Immature natural killer cell (primary cell): ENCODE measurements around the gene SLC6A19. TPM values are rescaled to one million over a fixed set of nuclear protein-coding genes. Genes with fewer than 3 reads are reported as not detected.

ENCODE experiments used
- DNase-seq, 3 donors: peaks; one replicate each; pipeline ENCODE4 v3.0.0; 2022; ENCODE audit warnings: mixed read lengths in 1 of 3
- H3K27ac Mint-ChIP-seq, 6 donors: one replicate each; pipeline ENCODE4 v1.8.0; 2020; ENCODE audit warnings: mixed read lengths in 6 of 6, mild to moderate bottlenecking in 5 of 6, inconsistent platforms in 4 of 6, moderate library complexity in 3 of 6
- H3K27me3 Mint-ChIP-seq, 3 donors: one replicate each; pipeline ENCODE4 v1.8.0; 2020 to 2021; ENCODE audit warnings: low read depth in 3 of 3, mild to moderate bottlenecking in 3 of 3, mixed read lengths in 3 of 3, moderate library complexity in 3 of 3, inconsistent platforms in 1 of 3
- H3K36me3 Mint-ChIP-seq, 3 donors: one replicate each; pipeline ENCODE4 v1.8.0; 2020; ENCODE audit warnings: mixed read lengths in 3 of 3, inconsistent platforms in 2 of 3, mild to moderate bottlenecking in 2 of 3
- H3K4me1 Mint-ChIP-seq, 2 donors: one replicate each; pipeline ENCODE4 v1.8.0; 2020; ENCODE audit warnings: inconsistent platforms in 2 of 2, mild to moderate bottlenecking in 2 of 2, mixed read lengths in 2 of 2, moderate library complexity in 1 of 2
- H3K4me3 Mint-ChIP-seq, 5 donors: one replicate each; pipeline ENCODE4 v1.8.0; 2020; ENCODE audit warnings: mild to moderate bottlenecking in 5 of 5, mixed read lengths in 5 of 5, inconsistent platforms in 3 of 5, moderate library complexity in 3 of 5
- H3K9me3 Mint-ChIP-seq, 6 donors: one replicate each; pipeline ENCODE4 v1.8.0; 2020; ENCODE audit warnings: mild to moderate bottlenecking in 6 of 6, mixed read lengths in 6 of 6, inconsistent platforms in 4 of 6, moderate library complexity in 3 of 6
- polyA plus RNA-seq, 3 donors: library from polyadenylated mRNA; unstranded; fragments of 300-500 nt; fragmentation: Illumina TruSeq; gene quantifications; one replicate each; pipeline ENCODE4 v1.2.3, GENCODE V29; 2021

SLC6A19 gene
- polyA plus RNA-seq, 3 donors from 2014 or later = not detected

GRCh38 chr5:1186351-1187233 is 14.8 kb upstream of the SLC6A19 start:
- no peak for DNase-seq
- H3K9me3 Mint-ChIP-seq = no peaks in the 10 kb centered on the region
- no peaks in the 10 kb centered on the region for H3K4me1 Mint-ChIP-seq
- peaks cover 3 to 13% (median 6%) of the 10 kb centered on the region in 3 donors for H3K27me3 Mint-ChIP-seq
- no peak overlapping the region for H3K27ac Mint-ChIP-seq
- no peaks in the 10 kb centered on the region for H3K36me3 Mint-ChIP-seq
- no peak overlapping the region for H3K4me3 Mint-ChIP-seq

GRCh38 chr5:1187234-1187949 is 14.0 kb upstream of the SLC6A19 start:
- no peaks in the 10 kb centered on the region for H3K36me3 Mint-ChIP-seq
- H3K27ac Mint-ChIP-seq = no peak overlapping the region
- H3K9me3 Mint-ChIP-seq = no peaks in the 10 kb centered on the region
- no peaks in the 10 kb centered on the region for H3K4me1 Mint-ChIP-seq
- DNase-seq = no peak
- no peak overlapping the region for H3K4me3 Mint-ChIP-seq
- H3K27me3 Mint-ChIP-seq = peaks cover 3 to 13% (median 6%) of the 10 kb centered on the region in 3 donors

- H3K27ac Mint-ChIP-seq = no peak overlapping the region
- DNase-seq = no peak
- no peak overlapping the region for H3K4me3 Mint-ChIP-seq
- H3K9me3 Mint-ChIP-seq = no peaks in the 10 kb centered on the region
- H3K36me3 Mint-ChIP-seq = no peaks in the 10 kb centered on the region
- H3K27me3 Mint-ChIP-seq = peaks cover 3 to 13% (median 6%) of the 10 kb centered on the region in 3 donors
- no peaks in the 10 kb centered on the region for H3K4me1 Mint-ChIP-seq
These were observed 13.5 kb upstream of the SLC6A19 start for GRCh38 chr5:1187950-1188334.

- Mint-ChIP-seq H3K4me1 (no peaks in the 10 kb centered on the region), H3K27ac (no peak overlapping the region), H3K36me3 (no peaks in the 10 kb centered on the region), H3K4me3 (no peak overlapping the region), H3K9me3 (no peaks in the 10 kb centered on the region), H3K27me3 (peaks cover 3 to 13% (median 6%) of the 10 kb centered on the region in 3 donors)
- DNase-seq = no peak
These were observed 12.9 kb upstream of the SLC6A19 start for GRCh38 chr5:1188464-1188863.

GRCh38 chr5:1189269-1189668 is 12.1 kb upstream of the SLC6A19 start:
- Mint-ChIP-seq H3K27me3 (peaks cover 3 to 13% (median 6%) of the 10 kb centered on the region in 3 donors), H3K36me3 (no peaks in the 10 kb centered on the region), H3K27ac (no peak overlapping the region), H3K4me3 (no peak overlapping the region), H3K4me1 (no peaks in the 10 kb centered on the region), H3K9me3 (no peaks in the 10 kb centered on the region)
- no peak for DNase-seq

GRCh38 chr5:1190278-1190677 is 11.1 kb upstream of the SLC6A19 start:
- DNase-seq = no peak
- Mint-ChIP-seq H3K36me3 (no peaks in the 10 kb centered on the region), H3K9me3 (no peaks in the 10 kb centered on the region), H3K4me1 (no peaks in the 10 kb centered on the region), H3K27me3 (peaks cover 3 to 13% (median 6%) of the 10 kb centered on the region in 3 donors), H3K27ac (no peak overlapping the region), H3K4me3 (no peak overlapping the region)

GRCh38 chr5:1190837-1191239 is 10.6 kb upstream of the SLC6A19 start:
- no peak for DNase-seq
- H3K36me3 Mint-ChIP-seq = no peaks in the 10 kb centered on the region
- no peak overlapping the region for H3K4me3 Mint-ChIP-seq
- peaks cover 3 to 13% (median 6%) of the 10 kb centered on the region in 3 donors for H3K27me3 Mint-ChIP-seq
- H3K4me1 Mint-ChIP-seq = no peaks in the 10 kb centered on the region
- H3K9me3 Mint-ChIP-seq = no peaks in the 10 kb centered on the region
- H3K27ac Mint-ChIP-seq = no peak overlapping the region

GRCh38 chr5:1192971-1193590 is 8.3 kb upstream of the SLC6A19 start:
- H3K4me3 Mint-ChIP-seq = no peak overlapping the region
- no peak for DNase-seq
- no peak overlapping the region for H3K27ac Mint-ChIP-seq
- no peaks in the 10 kb centered on the region for H3K4me1 Mint-ChIP-seq
- H3K27me3 Mint-ChIP-seq = peaks cover 5 to 14% (median 7%) of the 10 kb centered on the region in 3 donors
- no peaks in the 10 kb centered on the region for H3K36me3 Mint-ChIP-seq
- no peaks in the 10 kb centered on the region for H3K9me3 Mint-ChIP-seq

GRCh38 chr5:1193591-1193985 is 7.8 kb upstream of the SLC6A19 start:
- Mint-ChIP-seq H3K4me1 (no peaks in the 10 kb centered on the region), H3K9me3 (no peaks in the 10 kb centered on the region), H3K4me3 (no peak overlapping the region), H3K36me3 (no peaks in the 10 kb centered on the region), H3K27ac (no peak overlapping the region), H3K27me3 (peaks cover 2 to 14% (median 7%) of the 10 kb centered on the region in 3 donors)
- no peak for DNase-seq

- no peaks in the 10 kb centered on the region for H3K36me3 Mint-ChIP-seq
- peaks cover 0 to 14% (median 7%) of the 10 kb centered on the region in 3 donors for H3K27me3 Mint-ChIP-seq
- no peaks in the 10 kb centered on the region for H3K9me3 Mint-ChIP-seq
- no peak for DNase-seq
- no peak overlapping the region for H3K4me3 Mint-ChIP-seq
- H3K4me1 Mint-ChIP-seq = no peaks in the 10 kb centered on the region
- H3K27ac Mint-ChIP-seq = no peak overlapping the region
These were observed 7.0 kb upstream of the SLC6A19 start for GRCh38 chr5:1194378-1194777.

- H3K27me3 Mint-ChIP-seq = peaks cover 0 to 8% (median 7%) of the 10 kb centered on the region in 3 donors
- H3K36me3 Mint-ChIP-seq = no peaks in the 10 kb centered on the region
- no peak overlapping the region for H3K27ac Mint-ChIP-seq
- no peaks in the 10 kb centered on the region for H3K4me1 Mint-ChIP-seq
- H3K4me3 Mint-ChIP-seq = no peak overlapping the region
- H3K9me3 Mint-ChIP-seq = no peaks in the 10 kb centered on the region
- DNase-seq = no peak
These were observed 6.0 kb upstream of the SLC6A19 start for GRCh38 chr5:1195439-1195838.

- H3K9me3 Mint-ChIP-seq = no peaks in the 10 kb centered on the region
- no peaks in the 10 kb centered on the region for H3K4me1 Mint-ChIP-seq
- DNase-seq = no peak
- H3K27me3 Mint-ChIP-seq = peaks cover 0 to 4% (median 3%) of the 10 kb centered on the region in 3 donors
- H3K27ac Mint-ChIP-seq = no peak overlapping the region
- no peak overlapping the region for H3K4me3 Mint-ChIP-seq
- H3K36me3 Mint-ChIP-seq = no peaks in the 10 kb centered on the region
These were observed 5.5 kb upstream of the SLC6A19 start for GRCh38 chr5:1195916-1196315.

GRCh38 chr5:1196562-1196961 is 4.8 kb upstream of the SLC6A19 start:
- H3K27me3 Mint-ChIP-seq = peaks cover 0 to 4% (median 2%) of the 10 kb centered on the region in 3 donors
- no peaks in the 10 kb centered on the region for H3K9me3 Mint-ChIP-seq
- H3K27ac Mint-ChIP-seq = no peak overlapping the region
- no peak for DNase-seq
- no peaks in the 10 kb centered on the region for H3K36me3 Mint-ChIP-seq
- H3K4me3 Mint-ChIP-seq = no peak overlapping the region
- H3K4me1 Mint-ChIP-seq = no peaks in the 10 kb centered on the region
